HG03196 (cell line): ENCODE data around the gene B3GALNT1.

ENCODE experiments used
- ATAC-seq: cut with Tn5 transposase; IDR thresholded peaks from one replicate; pipeline ENCODE4 v1.9.1; 2021; ENCODE audit not compliant: unreplicated experiment

B3GALNT1 gene

DNA sequence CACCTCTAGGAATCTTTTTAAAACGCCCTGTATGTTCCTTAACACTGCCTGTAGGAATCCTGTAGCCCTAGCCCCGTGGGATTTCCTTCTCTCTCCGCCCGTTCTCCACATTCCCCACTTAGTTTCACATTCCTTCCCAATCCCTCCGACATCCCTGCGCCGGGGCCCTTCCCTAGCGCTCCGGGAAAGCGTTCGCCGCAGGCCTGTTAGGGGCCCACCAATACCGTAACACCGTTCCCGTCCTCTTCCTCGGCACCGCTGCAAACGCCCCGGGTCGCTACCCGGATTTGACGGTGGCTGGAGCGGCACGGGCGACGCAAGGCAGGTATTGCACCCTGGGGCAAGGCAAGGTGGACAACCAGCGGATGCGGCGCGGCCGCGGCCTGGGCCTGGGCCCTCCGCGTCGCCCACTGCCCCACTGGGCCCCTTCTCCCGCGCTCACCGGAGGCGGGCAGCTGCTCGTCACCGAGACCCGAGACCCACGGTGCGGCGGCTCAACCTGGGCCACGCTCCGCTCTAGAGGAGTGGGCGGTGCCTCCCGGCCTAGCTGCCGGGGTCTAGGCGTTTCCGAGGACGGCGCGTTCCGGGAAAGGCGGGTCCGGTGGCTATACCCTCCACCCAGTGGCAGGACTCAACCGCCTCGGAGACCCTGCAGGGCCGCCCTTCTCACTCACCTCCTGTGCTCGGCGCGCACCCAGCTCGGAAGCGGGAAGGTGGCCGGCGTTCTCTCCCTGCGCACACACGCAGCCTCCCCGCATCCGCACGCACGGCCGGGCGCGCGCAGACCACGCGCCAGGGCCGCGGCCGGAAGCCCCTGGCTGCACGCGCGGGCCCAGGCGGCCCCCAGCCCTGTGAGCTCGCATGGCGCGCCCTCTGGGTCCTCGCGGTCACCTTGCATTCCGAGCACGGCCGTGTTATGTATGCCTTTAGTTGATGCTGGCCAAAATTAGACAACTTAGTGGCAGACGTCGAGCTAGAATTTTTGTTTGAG is at the start of gene B3GALNT1:
TSS of gene B3GALNT1 (minus strand) at position 789 of the 991 bp plus-strand sequence. CDS start 18,595 bp downstream, outside the sequence.
- ATAC-seq: peak; percentile 73

DNA sequence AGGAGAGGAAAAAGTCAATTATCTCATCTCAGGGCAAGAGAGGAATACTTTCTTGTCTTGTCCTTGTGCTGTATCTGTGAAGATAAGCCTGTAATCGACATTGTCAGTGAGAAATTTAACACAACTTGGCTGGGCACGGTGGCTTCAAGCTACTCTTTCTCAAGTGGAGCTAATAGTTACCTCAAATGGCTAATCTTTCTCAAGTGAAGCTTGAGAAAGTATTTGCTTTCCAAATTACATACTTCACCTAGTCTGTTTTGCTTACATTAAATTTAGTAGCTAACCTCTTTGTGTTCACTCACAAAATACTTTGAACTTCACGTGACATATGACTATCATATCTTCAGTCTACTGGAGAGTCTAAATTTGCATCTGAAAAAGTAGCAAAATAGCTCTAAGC is 48.3 kb upstream of the B3GALNT1 start:
- ATAC-seq: no peak

GRCh38 chr3:161150001-161150525 is 44.9 kb upstream of the B3GALNT1 start:
- no peak for ATAC-seq

- no peak for ATAC-seq
Measured at GRCh38 chr3:161149529-161149928, 44.4 kb upstream of the B3GALNT1 start.

- ATAC-seq: no peak
Measured at GRCh38 chr3:161148832-161149475, 43.8 kb upstream of the B3GALNT1 start.

DNA sequence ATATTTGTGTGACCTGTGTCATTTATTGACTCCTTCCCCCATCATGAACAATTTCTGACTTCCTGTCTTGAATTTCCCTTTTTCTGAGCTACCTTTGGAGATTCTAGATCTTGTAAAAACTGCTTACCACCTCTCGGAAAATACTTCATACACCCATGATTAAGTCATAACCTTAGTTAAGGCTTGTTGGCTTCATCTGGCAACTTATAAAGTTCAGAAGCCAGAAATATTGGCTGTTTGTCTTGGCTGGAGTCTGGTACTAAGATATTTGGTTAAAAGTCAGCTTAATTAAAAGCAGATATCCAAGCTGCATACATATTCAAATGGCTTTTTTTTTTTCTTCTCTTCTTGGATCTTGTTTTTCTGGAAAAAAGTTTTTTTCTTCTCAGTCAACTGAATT is 37.3 kb upstream of the B3GALNT1 start:
- ATAC-seq: no peak

DNA sequence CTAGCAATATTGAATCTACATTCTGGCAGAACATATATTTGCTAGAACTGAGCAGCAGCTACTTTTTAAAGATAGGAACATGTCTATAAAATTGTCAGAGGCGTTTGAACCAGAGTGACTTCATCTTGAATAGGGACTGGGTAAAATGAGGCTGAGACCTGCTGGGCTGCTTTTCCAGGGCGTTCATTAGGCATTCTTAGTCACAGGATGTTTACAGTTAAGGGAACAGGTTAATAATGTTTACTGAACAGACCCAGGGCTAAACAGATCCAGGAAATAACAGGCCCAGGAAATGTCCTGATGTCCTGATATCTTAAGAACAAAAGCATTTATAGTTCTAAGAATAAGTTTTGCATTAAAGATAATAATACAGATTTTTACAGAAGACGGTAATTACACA is 34.5 kb upstream of the B3GALNT1 start:
- ATAC-seq: no peak

GRCh38 chr3:161137260-161137659 is 32.1 kb upstream of the B3GALNT1 start:
- no peak for ATAC-seq

DNA sequence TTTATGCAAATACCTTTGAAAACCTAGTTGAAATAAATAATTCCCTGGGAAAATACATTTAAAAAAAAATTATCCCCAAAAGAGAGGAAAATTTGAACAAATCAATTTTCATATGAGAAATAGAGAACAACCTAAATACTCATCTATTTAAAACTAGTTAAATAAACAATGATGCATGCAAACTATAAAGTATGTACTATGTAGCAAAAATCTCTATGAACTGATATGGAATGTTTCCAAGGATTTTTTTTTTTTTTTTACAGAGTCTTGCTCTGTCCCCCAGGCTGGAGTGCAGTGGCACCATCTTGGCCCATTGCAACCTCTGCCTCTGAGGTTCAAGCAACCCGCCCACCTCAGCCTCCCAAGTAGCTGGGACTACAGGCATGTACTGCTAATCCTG is 27.2 kb upstream of the B3GALNT1 start:
- no peak for ATAC-seq

GRCh38 chr3:161126495-161126894 is 21.3 kb upstream of the B3GALNT1 start:
- ATAC-seq: no peak

DNA sequence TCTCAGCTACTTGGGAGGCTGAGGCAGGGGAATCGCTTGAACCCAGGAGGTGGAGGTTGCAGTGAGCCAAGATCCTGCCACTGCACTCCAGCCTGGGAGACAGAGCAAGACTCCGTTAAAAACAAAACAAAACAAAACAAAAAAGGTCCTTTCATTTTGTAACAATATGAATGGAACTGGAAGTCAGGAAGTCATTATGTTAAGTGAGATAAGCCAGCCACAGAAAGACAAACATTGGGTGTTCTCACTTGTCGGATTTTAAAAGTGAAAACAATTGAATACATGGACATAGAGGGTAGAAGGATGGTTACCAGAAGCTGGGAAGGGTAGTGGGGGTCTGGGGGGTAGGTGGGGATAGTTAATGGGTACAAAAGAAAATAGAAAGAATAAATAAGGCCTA is 12.5 kb upstream of the B3GALNT1 start:
- no peak for ATAC-seq

DNA sequence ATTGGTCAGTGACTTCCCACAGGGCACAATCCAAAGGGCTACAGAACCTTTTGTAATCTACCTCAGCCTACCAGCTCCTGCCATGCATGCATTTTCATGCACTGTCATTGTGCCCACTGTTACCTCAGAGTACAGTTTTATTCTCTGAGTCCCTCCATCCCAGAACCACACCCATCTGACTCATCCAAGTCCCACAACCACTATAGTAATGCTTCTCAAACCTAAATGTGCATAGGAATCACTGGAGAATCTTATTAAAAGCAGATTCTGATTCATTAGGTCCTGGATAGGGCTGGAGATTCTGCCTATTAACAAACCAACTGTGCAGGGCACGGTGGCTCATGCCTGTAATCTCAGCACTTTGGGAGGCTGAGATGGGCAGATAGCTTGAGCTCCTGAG is 3.7 kb upstream of the B3GALNT1 start:
- no peak for ATAC-seq

DNA sequence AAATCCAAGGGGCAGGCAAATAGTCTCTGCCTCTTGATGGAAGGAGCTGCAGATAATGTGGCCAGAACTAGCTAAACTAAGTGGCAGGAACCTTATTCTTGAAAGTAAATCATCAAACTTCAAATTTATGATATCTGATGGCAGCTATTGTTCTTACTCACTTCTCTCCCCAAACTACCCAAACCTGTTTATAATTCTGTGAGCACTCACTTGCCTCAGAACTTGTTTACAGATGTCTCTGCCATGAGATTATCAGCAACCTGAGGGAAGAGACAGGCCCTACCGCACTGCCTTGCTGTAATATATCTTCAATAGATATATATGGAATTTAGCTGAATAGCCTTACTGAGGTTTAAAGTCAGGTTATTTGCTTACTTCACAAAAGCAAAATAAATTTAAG is 2.2 kb upstream of the B3GALNT1 start:
- no peak for ATAC-seq

DNA sequence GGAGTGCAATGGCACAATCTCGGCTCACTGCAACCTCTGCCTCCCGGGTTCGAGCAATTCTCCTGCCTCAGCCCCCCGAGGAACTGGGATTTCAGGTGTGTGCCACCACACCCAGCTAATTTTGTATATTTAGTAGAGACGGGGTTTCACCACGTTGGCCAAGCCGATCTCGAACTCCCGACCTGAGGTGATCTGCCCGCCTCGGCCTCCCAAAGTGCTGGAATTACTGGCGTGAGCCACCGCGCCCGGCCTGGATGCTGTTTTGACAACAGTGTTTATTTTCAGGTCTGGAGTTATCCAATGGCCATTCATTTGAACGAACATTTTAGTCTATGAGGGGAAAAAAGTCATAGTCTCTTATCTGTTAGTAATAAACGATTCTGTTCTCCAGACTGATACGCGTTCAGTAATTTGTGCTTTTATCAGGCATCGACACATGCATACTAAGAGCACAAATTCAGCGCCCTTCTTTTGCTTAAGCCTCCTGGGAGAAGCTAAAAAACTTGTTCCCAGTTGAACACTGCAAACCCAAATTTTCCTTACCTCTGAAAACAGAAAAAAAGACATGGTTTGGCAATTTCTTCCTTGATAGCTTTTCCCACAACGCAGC is 1.3 kb downstream of the B3GALNT1 start:
- ATAC-seq: no peak

GRCh38 chr3:161101609-161102008 is 3.5 kb downstream of the B3GALNT1 start:
- no peak for ATAC-seq

DNA sequence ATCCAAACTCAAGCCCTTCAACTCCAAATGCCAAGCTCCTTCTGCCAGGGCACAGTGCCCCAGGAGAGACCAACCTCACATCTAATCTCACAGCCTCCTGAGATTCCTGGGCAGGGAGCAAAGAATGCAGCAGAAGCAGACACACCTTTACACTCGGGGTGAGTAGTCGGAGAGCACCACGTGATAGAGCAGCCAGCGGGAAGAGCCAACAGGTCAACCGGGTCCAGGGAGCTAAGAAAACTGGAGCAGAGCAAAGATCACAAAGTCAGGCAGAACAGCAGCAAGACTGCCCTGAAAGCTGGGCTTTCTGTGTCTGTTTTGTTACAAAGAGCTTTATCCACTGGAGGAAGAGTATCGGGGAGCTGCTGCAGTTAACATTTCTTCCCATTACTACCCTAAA is 4.2 kb downstream of the B3GALNT1 start:
- no peak for ATAC-seq

DNA sequence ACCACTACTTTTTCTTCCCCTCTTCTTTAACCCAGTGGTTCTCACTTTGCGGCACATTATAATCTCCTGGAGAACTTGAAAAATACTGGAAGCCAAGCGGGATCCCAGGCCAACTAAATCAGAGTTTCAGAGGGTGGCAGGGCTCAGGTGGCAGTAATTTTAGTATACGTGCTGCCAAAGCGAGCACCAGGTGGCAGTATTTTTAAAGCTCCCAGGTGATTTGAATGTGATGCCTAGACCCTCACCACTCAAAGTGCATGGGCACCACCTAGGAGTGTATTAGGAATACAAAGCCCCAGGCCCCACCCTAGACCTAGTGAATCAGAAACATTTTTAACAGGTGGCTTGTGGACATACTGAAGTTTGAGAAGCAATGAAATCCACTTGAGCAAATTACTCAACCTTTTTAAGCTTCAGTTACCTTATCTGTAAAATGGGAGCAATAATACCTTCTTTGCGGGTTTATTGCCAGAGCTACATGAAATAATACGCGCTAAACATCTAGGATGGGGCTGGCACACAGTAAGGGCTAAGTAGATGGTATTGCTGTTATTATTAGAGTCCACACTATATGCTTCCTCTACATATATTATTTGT is 8.3 kb downstream of the B3GALNT1 start:
- no peak for ATAC-seq

- ATAC-seq: no peak
Measured at GRCh38 chr3:161093895-161094294, 11.3 kb downstream of the B3GALNT1 start.

DNA sequence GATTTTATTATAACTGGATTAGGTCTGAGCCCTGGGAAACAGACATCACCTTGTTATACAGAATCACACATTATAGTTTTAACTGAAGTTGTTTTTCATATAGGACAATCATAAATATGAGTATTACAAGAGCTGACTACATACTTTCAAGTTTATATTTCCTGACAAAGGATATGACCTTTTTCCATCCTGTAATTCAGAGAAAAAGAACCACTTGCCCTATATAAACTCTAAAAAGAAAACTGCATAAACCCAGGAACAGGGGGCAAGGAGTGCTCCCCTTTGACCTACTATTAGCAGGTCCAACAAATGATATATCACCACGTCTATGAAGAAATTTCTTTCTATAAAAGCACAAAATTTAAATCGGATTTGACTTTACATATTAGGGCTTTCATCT is 20.9 kb downstream of the B3GALNT1 start:
- no peak for ATAC-seq

- no peak for ATAC-seq
Measured at GRCh38 chr3:161083131-161083530, 22.0 kb downstream of the B3GALNT1 start.

DNA sequence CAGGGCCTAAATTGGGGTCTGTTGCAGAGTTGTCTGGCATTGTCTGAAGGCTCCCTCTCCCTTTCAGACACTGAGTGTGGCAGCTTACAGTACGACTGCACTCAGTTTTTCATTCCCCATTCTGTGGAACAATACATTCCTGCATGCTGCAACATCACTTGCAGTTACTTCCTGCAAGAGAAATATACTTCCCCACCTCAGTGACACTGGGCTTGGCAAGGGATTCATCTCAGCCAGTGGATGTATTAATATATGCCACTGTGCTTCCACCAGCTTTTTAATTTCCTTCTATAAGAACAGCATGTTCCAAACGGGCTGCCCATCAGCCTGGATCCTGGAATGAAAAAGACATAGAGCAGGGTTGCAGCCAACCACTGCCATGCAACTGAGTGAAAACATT is 23.1 kb downstream of the B3GALNT1 start:
- ATAC-seq: peak; percentile 18
